HG03342 (cell line): ENCODE data around the gene GSTM4.
"Not testable (repeated sequence)": the region's sequence is repeated elsewhere in the genome, so short reads cannot be mapped to it uniquely, and the experiment has no call there.

Experiments
- ATAC-seq: cut with Tn5 transposase; IDR thresholded peaks from one replicate; pipeline ENCODE4 v1.9.1; 2021; ENCODE audit warnings: mild to moderate bottlenecking, moderate library complexity; ENCODE audit not compliant: unreplicated experiment

GSTM4 gene

DNA sequence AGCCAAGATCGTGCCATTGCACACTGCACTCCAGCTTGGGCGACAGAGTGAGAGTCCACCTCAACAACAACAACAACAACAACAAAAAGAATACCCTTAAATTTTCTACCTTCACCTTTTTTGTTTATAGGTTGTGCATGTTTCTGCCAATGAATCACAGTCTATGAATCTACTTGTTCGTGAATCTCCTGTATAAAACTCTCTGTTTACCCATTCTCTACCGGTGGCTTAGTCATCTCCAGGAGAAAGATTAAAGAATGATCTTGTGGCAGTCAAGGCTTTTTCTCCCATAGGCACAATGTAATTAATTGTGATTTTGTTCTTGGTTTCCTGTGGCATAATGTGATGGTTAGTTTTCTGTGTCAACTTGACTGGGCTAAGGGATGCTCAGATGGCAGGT is 42.0 kb downstream of the GSTM4 start:
- not testable (repeated sequence) for ATAC-seq

DNA sequence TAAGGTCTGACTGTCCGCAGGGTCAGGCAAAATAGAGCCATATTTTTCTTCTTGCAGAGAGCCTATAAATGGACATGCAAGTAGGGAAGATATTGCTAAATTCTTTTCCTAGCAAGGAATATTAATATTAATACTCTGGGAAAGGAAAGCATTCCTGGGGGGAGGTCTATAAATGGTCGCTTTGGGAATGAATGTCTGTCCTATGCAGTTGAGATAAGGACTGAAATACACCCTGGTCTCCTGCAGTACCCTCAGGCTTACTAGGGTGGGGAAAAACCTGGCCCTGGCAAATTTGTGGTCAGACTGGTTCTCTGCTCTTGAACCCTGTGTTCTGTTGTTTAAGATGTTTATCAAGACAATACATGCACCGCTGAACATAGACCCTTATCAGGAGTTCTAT is 47.0 kb downstream of the GSTM4 start:
- not testable (repeated sequence) for ATAC-seq

DNA sequence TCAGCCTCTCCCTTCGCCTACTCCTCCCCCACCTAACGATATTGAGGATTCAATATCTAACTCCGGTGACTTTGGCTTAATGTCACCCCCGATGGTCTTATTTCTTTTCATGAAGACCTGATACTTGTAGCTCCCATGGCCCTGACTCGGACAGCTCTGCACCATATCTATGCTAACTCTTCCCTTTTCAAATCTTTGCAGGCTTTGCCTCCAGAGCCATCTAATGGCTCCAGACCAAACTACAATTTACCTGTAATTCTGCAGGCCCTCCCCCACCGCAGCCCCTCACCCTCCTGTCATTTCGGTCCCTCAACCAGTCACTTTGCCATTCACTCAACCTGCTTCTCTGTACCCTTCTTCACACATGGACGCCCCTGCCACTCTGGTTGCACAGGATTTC is 48.3 kb downstream of the GSTM4 start:
- no peak for ATAC-seq

DNA sequence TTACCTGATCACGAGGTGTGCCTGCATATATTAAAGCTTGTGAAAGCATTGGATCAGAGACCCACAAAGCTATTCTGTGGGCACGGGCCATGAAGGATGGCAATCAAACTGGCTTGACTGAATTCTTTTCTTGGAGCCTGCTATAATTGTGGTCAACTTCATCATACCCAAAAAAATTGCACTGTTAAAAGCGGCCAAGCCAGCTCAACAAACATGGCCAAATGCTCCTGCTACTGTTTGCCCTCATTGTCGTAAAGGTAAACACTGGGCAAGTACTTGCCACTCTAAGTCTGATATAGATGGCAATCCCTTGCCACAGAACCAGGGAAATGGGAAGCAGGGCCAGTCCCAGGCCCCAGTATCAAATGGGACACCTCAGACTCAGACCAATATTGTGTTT is 49.5 kb downstream of the GSTM4 start:
- ATAC-seq: no peak

DNA sequence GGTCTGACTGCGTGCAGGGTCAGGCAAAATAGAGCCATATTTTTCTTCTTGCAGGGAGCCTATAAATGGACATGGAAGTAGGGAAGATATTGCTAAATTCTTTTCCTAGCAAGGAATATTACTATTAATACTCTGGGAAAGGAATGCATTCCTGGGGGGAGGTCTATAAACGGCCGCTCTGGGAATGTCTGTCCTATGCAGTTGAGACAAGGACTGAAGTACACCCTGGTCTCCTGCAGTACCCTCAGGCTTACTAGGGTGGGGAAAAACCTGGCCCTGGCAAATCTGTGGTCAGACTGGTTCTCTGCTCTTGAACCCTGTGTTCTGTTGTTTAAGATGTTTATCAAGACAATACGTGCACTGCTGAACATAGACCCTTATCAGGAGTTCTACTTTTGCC is 53.0 kb downstream of the GSTM4 start:
- ATAC-seq: not testable (repeated sequence)

DNA sequence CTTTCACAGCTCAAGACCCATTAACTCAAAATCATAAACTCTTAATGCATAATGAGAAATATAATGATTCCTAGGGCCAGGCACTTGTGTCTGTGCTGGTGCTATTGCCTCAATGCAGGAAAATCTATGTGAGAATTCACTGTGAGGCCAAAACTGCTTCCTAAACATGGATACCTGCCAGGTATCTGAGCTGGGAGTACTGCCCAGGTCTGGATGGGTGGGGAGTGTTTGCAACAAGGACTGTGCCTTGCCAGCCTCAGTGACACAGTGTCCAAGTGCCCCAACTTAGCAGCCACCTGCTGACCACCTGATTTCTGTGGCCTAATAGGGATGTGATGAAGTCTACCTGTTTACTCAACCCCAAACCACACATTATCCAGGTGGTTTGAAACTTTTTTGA is 53.9 kb downstream of the GSTM4 start:
- ATAC-seq: not testable (repeated sequence)
